ENCODE measurements around the gene PLCH2.

The PLCH2 gene

DNA sequence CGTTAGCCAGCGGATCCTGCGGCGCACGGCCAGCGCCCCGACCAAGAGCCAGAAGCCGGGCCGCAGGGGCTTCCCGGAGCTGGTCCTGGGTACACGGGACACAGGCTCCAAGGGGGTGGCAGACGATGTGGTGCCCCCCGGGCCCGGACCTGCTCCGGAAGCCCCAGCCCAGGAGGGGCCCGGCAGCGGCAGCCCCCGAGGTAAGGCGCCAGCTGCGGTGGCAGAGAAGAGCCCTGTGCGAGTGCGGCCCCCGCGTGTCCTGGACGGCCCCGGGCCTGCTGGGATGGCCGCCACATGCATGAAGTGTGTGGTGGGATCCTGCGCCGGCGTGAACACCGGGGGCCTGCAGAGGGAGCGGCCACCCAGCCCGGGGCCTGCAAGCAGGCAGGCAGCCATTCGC, 26.1 kb downstream of the PLCH2 start:
- DNase-seq = no peak

DNA sequence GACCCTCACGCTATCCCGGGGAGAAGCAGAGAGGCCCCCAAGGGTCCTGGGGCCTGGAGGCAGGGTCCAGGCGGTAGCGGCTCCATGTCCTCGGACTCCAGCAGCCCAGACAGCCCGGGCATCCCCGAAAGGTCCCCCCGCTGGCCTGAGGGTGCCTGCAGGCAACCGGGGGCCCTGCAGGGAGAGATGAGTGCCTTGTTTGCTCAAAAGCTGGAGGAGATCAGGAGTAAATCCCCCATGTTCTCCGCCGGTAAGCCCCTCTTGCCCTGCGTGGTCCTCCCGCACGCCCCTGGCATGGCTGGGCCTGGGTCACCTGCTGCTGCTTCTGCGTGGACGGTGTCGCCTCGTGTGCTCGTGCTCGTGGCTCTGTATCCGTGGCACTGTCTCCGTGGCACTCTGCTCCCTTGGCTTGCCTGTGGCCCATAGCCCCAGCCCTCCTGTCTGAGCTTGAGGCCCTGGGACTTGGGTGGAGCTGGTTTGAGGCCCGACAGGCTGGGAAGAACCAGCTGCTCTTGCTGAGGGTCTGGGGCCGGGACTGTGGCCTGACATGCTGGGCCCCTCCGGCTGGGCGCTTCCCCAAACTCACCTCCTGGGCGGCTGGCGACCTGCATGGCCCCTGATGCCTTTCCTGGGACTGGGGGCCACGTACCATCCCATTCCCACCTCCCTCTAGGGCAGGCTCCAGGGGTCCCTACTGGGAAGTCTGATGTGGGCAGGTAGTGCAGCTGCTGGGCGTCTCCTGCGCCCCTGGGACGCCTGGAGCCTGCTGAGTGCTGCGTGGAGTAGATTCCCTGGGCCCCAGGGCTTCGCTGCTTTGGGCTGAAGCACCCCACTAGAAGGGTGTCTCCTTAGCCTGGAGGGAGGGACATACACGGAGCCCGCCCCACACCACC, 26.8 kb downstream of the PLCH2 start:
- no peak for DNase-seq

DNA sequence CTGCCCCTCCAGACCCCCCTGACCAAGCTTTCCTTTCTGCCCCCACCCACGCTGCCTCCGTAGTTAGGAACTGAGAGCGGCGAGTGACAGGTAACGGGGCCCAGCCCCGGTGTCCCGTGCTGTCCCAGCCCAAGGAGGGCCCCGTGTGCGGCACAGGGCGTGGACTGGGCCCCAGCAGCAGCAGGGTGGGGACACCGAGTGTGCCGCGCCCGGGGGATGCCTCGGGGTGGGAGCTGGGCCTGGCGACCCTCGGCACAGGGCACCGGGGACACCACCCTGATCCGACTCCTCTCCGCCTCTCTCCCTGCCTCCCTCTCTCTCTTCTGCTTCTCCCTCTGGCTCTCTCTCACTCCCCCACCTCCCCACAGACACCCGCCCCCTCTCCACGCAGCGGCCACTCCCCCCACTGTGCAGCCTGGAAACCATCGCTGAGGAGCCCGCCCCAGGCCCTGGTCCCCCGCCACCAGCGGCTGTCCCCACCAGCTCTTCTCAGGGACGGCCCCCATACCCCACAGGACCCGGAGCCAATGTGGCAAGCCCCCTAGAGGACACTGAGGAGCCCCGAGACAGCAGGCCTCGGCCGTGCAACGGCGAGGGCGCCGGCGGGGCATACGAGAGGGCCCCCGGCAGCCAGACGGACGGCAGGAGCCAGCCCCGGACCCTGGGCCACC, 27.6 kb downstream of the PLCH2 start:
- no peak for DNase-seq

DNA sequence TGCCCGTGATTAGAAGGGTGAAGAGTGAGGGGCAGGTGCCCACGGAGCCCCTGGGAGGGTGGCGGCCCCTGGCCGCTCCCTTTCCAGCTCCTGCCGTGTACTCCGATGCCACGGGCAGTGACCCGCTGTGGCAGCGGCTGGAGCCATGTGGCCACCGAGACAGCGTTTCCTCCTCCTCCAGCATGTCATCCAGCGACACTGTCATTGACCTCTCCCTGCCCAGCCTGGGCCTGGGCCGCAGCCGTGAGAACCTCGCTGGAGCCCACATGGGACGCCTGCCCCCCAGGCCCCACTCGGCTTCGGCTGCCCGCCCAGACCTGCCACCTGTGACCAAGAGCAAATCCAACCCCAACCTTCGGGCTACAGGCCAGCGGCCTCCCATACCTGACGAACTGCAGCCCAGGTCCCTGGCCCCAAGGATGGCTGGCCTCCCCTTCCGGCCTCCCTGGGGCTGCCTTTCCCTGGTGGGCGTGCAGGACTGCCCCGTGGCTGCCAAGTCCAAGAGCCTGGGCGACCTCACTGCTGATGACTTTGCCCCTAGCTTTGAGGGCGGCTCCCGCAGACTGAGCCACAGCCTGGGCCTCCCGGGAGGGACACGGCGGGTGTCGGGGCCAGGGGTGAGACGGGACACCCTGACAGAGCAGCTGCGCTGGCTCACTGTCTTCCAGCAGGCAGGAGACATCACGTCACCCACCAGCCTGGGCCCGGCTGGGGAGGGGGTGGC, 28.3 kb downstream of the PLCH2 start:
- no peak for DNase-seq

DNA sequence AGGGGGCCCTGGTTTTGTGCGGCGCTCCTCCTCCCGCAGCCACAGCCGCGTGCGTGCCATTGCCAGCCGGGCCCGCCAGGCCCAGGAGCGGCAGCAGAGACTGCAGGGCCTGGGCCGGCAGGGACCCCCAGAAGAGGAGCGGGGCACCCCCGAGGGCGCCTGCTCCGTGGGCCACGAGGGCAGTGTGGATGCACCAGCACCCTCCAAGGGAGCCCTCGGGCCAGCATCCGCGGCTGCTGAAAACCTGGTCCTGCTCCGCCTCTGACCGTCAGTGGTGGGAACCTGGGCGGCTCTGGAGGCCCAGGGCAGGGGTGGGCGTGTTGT, 28.8 kb downstream of the PLCH2 start:
- no peak for DNase-seq

DNA sequence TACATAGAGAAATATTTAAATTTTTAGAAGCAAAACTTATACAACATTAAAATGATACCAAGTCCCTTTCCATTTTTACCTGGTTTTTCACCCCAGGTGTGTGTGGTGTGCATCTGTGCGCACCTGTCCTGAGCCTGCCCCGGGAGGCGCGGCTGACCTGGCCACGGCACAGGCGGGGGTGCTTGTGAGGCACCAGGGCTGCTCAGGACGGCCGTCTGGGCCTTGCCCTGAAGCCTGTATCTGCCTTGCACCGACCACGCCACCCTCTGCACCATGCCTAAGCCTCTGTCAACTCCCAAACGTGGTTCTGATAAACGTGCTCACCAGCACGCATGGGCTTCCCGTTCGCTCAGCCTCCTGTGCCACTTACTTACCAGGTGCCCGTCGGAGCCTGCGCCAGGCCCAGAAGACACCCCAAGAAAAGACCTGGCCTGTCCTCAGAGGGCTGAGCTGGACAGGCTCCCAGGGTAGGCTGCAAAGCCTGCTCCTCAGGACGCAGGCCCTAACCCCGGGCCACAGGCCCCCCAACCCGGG, 29.4 kb downstream of the PLCH2 start:
- DNase-seq = no peak

DNA sequence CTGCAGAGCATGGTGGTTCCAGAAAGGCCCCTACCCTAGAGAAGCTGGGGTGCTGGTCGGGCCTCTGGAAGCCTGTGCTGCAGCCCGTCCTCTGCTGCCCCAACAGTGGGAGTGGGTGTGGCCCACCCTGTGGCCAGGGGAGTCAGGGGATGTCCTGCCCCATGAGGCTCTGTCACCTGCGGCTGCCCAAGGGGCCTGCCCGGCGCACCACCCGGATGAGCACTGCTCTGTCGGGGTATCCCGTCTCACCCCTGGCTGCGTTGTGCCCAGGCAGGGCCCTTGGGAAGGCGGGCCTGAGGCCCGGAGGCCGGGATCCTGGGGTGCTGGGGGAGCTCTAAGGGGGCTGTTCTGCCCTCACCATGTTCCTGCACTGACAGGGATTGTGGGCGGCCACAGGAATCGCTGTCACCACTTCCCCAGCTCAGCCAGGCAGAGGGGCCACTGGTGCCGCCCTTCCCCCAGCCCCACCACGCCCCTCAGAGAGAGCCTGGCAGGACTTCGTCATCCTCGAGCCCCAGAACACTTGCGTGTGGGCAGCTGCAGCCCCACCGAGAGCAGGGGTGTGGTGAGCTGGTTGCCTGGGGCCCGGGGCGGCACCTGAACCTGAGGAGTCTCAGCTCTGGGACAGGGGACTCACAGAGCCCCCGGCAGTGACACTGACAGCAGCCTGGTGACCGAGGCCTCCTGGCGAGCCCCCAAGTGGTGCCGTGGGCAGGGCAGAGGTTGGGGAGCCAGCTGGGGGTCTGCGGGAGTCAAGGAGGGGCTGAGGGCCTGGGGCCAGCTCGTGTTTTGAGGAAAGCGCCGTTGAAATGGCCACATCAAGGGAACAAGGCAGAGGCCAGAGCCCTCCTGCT, 30.1 kb downstream of the PLCH2 start:
- DNase-seq = no peak

DNA sequence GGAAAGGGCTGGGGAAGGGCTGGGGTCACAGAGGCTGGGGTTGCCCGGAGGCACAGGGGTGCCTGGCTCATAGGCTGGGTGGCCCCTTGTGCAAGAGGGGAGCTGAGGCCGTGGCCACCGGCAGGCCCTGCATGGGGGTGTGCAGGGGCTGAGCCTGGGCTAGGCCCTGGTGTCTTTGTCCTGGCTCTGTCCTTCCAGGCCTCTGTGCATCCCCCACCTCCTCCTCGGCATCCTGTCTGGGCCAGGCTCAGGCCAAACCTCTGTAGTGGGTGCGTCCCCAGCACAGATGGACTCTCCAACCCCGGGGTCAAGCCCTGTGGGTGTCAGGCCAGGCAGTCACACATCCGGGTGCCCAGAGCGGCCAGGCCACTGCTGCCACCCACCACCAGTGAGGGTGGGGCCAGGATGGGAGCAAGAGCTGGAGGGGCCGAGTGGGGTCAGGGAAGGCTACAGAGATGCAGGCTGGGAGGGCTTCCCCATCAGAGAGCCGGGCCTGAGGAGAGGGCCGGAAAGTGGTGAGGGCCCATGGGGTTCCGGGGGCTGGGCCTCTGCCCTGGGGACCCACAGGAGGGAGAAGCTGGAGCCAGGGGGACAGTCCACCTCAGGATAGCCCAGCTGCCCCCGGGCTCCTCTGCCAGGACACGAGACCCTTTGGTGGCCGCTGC, 30.9 kb downstream of the PLCH2 start:
- DNase-seq = no peak

DNA sequence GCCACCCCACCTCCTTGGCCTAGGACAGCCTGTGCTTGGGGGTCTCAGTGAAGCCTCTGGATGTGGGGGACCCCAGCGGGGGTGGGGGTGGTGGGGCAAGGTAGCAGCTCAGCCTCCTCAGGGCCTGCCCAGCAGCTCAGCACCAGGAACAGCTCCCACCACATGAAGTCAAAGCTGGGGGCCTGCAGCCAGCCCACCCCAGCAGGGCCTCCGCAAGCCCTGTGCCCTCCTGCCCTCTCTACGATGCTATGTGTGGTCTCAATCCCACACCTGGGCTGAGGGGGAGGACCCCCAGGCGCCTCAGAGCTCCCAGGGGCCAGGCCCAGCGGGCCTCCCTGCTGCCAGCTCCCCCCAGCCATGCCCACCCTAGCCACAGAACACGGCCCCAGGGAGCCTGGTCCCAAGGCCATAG, 31.7 kb downstream of the PLCH2 start:
- no peak for DNase-seq

DNA sequence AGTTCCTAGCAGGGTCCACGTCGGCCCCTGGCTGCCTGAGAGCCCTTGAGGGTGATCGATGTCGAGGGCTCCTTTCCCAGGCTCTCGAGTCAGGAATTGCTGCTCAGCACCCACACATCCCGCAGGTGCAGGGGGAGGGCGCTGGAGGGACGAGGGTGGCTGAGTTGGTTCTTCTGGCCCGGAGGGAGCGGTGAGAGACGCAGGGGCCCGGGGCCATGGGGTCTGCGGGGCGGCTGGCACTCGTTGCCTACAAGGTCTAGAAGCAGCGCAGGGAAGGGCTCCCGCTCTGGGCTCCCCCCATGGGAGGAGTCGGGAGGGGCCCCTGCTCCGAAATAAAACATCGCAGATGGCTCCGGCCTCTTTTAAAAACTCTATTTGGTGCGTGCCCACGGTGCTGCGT, 32.1 kb downstream of the PLCH2 start:
- no peak for DNase-seq

DNA sequence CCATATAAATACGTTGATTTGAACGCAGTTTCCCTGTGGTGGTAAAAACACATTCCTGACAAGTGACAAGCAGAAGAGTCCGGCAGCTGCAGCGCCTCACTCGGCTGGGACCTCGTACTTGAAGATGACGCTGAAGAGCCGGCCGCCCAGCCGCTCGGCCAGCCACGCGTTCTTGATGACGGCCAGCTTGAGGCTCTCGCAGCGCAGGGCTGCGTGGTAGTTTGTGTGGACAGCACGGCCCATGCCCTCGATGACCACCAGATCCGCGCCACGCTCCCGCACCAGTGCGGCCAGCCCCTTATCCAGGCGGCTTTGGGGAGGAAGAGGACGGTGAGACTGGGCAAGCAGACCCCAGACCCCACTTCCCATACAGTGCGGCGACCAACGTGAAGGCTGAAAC, 32.7 kb downstream of the PLCH2 start:
- no peak for DNase-seq

DNA sequence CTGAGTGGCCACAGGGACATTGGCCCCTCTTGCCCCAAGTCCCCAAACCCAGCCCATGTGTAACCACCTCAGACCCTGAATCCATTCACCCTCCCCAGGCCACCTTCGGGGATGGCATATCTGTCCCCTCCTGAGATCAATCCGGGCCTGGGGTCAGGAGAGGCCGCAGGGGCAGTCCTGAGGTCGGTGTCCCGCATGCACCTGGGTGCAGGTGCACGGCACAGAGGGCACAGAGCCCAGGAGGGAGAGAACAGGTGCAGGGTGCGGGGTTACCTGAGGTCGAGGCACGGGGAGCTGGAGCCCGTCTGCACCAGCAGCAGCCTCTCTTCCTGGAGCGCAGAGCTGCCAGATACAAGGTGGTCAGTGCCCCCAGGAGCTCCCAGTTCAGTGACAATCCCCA, 33.5 kb downstream of the PLCH2 start:
- no peak for DNase-seq

DNA sequence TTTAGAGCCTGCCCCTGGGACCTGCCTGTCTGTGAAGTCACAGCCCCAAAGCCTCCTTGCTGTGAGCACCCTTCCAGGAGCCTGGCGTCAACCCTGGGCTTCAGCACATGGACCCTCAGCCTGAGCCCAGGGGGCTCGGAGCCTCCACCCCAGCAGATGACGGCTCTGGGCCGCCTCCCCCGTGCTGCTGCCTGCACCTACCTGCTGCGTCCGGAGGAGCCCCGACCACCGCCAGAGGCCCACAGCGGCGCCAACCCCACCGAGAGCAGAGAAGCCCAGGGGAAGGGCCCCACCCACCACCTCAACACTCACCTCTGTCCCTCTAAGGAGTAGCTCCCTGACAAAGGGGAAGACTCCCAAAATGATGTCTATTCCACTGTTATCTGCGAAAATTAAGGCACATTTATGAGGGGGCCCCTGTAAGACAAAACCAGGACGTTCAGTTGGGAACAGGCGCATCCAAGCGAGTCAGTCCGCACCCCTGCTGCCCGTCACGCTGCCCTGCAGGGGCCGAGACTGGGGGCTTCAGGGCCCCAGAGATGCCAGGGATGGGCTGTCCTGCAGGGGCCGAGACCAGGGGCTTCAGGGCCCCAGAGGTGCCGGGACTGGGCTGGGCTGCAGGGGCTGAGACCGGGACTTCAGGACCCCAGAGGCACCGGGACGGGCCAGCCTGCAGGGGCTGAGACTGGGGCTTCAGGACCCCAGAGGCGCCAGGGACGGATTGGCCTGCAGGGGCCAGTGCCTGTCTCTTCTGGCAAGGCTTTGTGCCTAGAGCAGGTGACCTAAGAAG, 34.5 kb downstream of the PLCH2 start:
- DNase-seq = no peak

DNA sequence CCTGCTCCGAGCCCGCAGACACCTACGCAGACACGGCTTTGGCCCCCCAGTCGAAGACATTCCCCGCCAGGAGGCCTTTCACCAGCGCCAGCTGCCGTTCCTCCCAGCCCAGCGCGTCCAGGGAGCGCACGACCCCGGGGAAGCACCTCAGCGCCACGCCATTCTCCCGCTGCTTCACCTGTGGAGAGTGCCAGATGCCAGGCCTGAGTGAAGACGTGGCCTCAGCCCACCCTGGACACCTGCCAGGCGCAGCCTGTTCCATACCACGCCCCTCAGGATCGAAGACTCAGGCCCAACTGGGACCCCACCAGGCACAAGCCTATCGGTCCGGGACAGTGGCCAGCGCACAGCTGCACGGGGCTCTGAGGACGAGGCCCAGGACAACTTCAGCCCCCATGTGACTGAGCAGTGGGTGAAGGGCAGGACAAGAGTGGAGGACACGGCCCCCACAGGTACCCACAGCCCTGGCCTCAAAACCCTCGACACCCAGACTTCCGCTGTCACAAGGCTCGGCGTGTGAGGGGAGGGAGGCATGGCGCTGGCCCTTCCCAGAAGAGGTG, 36.9 kb downstream of the PLCH2 start:
- DNase-seq = no peak

DNA sequence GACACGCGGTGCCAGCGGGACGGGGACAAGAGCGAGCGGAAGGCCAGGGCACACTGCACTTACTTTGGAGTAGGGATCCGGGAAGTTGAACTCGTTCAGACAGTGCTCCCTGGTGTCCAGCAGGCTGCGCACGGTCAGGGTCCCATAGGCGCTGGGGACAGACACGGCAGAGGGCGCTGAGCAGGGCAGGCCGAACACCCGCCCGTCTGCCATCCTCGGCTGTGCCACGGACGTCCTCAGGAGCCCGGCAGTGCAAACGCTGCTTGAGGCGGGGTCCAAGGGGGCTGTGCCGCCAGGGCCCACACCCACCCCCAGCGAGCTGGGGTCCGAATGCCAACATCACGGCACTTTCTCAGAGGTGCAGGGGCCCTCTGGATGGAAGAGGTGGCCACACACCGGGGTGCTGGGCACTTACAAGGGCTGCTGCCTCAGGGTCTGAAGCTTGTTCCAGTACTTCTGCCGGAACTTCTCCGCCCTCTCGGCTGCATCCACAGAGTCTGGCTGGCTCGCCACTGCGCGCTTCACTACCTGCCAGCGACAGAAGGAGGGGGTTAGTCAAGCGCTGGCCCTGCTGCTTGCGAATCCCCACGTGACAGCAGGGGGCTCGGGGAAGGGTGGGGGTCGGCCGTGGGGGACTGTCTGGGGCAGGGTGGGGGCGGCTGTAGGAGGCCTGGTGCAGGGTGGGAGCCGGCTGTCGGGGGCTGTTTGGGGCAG, 38.0 kb downstream of the PLCH2 start:
- no peak for DNase-seq

DNA sequence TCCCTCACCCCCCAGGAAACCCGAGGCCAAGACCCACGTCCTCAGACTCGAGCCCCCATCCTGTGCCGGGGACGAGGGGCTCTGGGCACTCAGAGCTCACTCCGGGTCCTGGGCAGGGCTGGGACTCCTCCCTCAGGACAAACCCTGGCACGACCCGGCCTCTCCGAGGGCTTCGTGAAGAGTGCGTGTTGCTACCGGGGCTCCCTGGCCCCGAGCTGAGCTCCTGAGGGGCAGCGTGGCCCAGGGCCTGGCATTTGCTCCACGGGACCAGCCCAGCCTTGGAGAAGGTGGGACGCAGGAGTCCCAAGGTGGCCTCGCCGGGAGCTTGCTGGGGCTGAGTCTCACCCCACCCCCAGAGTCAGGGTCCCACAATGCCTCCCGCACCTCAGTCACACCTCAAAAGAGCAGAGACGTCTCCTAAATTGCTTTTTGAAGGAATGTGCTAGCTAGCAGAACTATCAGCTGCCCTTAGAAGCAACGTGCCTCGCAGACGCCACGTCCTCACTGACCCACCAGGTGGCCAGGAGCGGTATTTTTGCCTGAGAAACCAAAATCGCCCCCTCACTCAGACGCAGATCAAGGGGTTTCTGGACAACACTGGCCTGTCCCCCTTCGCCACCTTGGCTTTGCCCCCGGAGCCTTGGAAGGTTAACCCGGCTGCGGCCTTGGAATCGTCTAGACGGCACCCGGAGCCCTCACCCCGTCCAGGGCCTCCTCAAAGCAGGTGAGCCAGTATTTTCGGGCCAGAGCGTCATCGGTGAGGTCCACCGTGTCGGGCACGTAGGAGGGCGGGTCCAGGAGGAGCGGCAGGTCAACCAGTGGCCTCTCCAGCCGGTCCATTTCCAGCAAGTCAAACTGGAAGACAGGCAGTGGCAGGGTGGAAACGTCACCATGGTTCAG, 39.0 kb downstream of the PLCH2 start:
- DNase-seq = no peak

DNA sequence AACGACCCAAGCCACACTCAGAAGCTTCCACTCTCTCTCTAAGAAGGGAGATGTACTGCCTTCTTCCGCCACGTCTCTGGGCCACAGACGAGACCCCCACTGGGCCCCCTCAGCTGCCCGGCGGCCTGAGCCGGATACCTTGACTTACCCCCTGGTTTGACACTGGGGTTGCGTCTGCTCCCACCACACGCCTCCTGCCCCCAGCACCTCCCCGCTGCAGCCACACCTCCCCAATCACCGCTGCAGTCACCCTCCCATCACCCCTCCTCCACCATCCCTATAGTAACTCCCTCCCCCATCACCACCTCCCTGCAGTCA, 39.6 kb downstream of the PLCH2 start:
- no peak for DNase-seq

DNA sequence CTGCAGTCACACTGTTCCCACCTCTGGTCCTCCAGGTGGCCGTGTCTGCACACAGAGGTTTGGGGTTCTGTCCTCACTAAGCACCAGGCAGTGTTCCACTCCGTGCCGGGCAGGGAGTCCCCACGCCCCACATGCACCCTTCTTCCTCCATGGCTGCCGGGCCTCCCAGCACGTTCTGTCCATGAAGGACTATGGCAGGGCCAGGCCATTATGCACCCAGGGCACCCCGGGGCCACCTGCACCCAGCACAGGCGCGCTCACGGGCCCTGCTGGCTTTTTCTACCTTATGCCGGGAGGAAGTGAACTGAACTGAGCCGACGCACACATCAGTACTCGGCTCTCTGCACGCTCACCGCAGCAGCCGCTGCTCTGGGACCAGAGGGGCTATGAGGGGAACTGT, 40.0 kb downstream of the PLCH2 start:
- no peak for DNase-seq

DNA sequence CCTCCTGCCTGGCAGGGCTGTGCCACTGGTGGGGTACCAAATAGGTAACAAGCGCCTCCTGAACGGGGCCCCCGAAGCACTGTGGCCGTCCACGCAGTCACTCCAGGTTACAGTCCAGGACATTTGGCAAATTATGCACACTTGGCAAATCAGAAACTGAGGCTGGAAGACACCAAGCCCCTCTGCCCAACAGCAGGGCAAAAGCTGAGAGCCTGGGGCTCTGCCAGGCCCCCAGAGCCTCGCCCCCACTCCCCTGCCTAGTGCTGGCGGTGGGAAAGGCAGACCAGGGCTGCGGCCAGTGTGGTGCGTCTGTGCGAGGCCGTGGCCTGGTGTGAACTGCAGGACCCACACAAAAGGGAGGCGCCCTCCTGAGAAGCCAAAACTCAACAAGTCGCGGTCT, 40.9 kb downstream of the PLCH2 start:
- DNase-seq = no peak

Data from CD4-positive, alpha-beta T cell treated with Interleukin-1 beta for 1 hour (primary cell).